ENCODE data around the gene IFFO2. TPM values are rescaled to one million over a fixed set of nuclear protein-coding genes. Genes with fewer than 3 reads are reported as not detected.

The IFFO2 gene
- total and polyA plus RNA-seq, 4 donors = 6.6 to 19.7 (median 13.5) TPM

DNA sequence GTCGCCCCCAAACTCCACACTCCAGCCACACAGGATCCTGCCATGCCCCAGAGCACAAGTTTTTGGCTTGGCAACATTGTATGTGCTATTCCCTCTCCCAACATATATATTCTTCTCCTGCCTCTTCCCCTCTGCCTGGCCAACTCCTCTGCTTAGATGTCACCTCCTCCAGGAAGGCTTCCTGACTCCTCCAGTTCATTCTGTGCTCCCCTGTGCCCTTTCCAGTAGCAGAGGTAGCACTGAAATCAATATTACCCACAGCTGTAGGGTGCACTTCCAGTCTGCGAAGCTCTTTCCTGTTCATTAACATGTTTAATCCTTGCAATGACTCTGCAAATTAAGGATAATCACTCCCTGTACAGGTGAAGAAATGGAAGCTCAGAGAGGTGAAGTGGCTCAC is 75.3 kb downstream of the IFFO2 start:
- H3K4me1 ChIP-seq (ENCODE audit: control insufficient read depth, insufficient read depth, low read length) = peaks cover 35% of the 10 kb centered on the region
- no peak for DNase-seq (ENCODE audit: low read depth in 4 of 6, low spot score in 6 of 6)
- no peaks in the 10 kb centered on the region for H3K27me3 ChIP-seq (ENCODE audit: control insufficient read depth, insufficient read depth, low read length)
- no peak overlapping the region for H3K4me3 ChIP-seq (ENCODE audit: low read depth, low read length)
- peaks cover 77% of the 10 kb centered on the region for H3K36me3 ChIP-seq (ENCODE audit: control insufficient read depth, insufficient read depth, low read length)
- WGBS (ENCODE audit: insufficient coverage) = 100% methylated on average over 1 of the region's 2 CpGs
- H3K27ac ChIP-seq (ENCODE audit: low read depth, low read length) = no peak overlapping the region
- no peaks in the 10 kb centered on the region for H3K9me3 ChIP-seq (ENCODE audit: control insufficient read depth, insufficient read depth, low read length)

DNA sequence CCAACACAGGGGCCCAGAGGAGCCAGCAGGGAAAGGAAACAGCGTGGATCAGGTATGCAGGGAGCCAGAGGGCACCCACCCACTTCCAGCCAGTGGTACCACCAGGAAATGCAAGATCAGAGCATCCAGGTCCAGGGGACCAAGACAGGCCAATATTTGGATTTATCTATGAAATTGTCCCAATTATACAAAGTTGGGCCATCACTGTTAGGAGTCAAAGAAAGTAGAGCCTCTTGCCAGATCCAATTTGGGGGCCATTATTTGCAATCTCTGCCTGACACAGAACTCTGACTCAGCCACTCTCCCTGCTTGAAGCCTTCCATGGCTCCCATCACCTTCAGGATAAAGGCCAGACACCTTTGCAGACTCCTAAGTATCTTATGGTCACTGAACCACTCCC is 75.9 kb downstream of the IFFO2 start:
- peaks cover 33% of the 10 kb centered on the region for H3K4me1 ChIP-seq (ENCODE audit: control insufficient read depth, insufficient read depth, low read length)
- H3K36me3 ChIP-seq (ENCODE audit: control insufficient read depth, insufficient read depth, low read length) = peaks cover 76% of the 10 kb centered on the region
- no peaks in the 10 kb centered on the region for H3K27me3 ChIP-seq (ENCODE audit: control insufficient read depth, insufficient read depth, low read length)
- no peak for DNase-seq (ENCODE audit: low read depth in 4 of 6, low spot score in 6 of 6)
- WGBS (ENCODE audit: insufficient coverage) = 100% methylated on average over 1 of the region's 1 CpG
- H3K4me3 ChIP-seq (ENCODE audit: low read depth, low read length) = no peak overlapping the region
- no peak overlapping the region for H3K27ac ChIP-seq (ENCODE audit: low read depth, low read length)
- H3K9me3 ChIP-seq (ENCODE audit: control insufficient read depth, insufficient read depth, low read length) = no peaks in the 10 kb centered on the region

DNA sequence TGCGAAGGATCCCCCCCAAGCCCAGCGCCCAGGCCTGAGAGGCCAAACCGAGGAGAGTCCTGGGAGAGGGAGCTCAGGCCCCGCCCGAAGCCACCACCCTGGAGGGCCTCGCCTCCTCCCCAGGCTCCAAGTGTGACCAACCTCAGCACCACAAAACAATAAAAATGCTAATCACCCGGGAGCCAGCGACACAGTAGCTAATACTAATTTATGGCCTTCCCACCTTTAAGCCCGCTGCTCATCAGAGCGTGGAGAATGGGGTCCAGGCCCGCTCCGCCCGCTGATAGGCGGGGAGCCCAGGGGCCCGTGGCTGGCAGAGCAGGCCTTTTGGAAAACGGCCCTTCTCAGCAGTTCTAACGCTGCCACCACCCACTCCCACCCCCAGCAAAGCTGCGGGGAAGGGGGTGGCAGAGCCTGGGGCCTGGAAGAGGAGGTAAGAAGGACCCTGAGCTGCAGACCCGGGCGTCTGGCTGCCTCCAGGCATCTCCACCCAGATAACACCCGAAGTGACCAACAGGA is 76.6 kb downstream of the IFFO2 start:
- Histone ChIP-seq H3K9me3 (ENCODE audit: control insufficient read depth, insufficient read depth, low read length) (no peaks in the 10 kb centered on the region), H3K4me3 (ENCODE audit: low read depth, low read length) (no peak overlapping the region), H3K4me1 (ENCODE audit: control insufficient read depth, insufficient read depth, low read length) (peaks cover 40% of the 10 kb centered on the region), H3K36me3 (ENCODE audit: control insufficient read depth, insufficient read depth, low read length) (peaks cover 77% of the 10 kb centered on the region), H3K27me3 (ENCODE audit: control insufficient read depth, insufficient read depth, low read length) (no peaks in the 10 kb centered on the region), H3K27ac (ENCODE audit: low read depth, low read length) (no peak overlapping the region)
- WGBS (ENCODE audit: insufficient coverage) = 20% methylated on average over 10 of the region's 21 CpGs
- DNase-seq (ENCODE audit: low read depth in 4 of 6, low spot score in 6 of 6) = peak in 2 of 6 donors; percentile 14 to 72

DNA sequence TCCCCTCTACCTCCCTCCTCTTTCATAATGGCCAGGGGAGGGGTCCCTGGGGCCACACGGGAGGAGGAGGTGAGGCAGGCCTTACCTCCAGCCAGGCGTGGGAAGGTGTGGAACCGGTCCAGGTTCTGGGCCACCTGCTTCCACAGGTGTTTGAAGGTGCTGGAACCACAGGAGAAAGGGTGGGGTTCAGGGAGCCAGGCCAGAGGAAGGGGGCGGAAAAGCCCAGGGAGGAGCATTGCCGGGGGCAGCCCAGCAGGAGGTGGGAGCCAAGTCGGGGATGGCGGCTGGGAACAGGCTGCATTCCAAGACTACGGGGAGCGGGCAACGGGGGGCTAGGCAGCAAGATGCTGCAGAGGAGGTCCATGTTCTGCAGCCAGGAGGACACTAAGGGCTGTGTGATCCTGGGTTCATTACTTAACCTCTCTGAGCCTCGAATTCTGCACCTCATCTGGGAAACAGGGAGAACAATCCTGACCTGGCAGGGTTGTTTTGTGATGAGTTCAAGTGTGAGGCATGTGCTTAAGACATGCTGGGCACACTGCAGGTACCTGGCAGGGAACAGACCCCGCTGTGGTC is 77.2 kb downstream of the IFFO2 start:
- H3K4me1 ChIP-seq (ENCODE audit: control insufficient read depth, insufficient read depth, low read length) = peaks cover 40% of the 10 kb centered on the region
- WGBS (ENCODE audit: insufficient coverage) = 55% methylated on average over 10 of the region's 12 CpGs

DNA sequence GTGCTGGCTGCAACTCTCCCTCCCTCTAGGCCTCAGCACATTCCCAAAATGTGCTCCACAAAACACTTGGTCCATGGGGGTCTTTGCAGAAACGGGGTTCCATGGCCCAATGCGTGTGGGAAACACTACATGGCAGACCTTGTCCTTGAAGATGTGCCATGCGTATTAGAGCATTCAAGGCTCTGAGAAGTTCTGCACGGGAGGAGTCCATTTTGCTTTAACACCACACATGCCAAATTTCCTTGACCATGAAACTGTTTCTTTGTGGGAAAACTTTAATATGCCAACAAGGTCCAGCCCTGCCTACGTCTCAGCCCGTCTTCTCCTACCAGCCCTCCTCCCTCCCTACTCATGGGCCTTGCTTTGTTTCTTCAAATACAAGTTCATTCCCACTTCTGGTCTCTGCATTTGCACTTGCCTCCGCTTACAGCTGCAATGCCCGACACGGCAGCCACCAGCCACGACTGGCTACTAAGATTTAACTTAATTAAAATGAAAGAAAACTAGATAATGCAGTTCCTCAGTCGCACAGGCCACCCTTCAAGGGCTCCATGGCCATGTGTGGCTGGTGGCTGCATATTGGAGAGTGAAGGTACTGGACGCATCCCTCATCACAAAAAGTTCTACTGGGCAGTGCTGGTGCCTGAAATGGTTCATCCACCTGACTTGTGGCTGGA is 77.8 kb downstream of the IFFO2 start:
- peaks cover 34% of the 10 kb centered on the region for H3K4me1 ChIP-seq (ENCODE audit: control insufficient read depth, insufficient read depth, low read length)
- WGBS (ENCODE audit: insufficient coverage) = 49% methylated on average over 6 of the region's 12 CpGs
- no peak for DNase-seq (ENCODE audit: low read depth in 4 of 6, low spot score in 6 of 6)
- H3K36me3 ChIP-seq (ENCODE audit: control insufficient read depth, insufficient read depth, low read length) = peaks cover 84% of the 10 kb centered on the region
- H3K9me3 ChIP-seq (ENCODE audit: control insufficient read depth, insufficient read depth, low read length) = no peaks in the 10 kb centered on the region
- H3K27me3 ChIP-seq (ENCODE audit: control insufficient read depth, insufficient read depth, low read length) = no peaks in the 10 kb centered on the region
- no peak overlapping the region for H3K27ac ChIP-seq (ENCODE audit: low read depth, low read length)
- no peak overlapping the region for H3K4me3 ChIP-seq (ENCODE audit: low read depth, low read length)

More for the DNA sequence above, 77.2 kb downstream of the IFFO2 start:
- H3K36me3 ChIP-seq (ENCODE audit: control insufficient read depth, insufficient read depth, low read length) = peaks cover 79% of the 10 kb centered on the region
- no peak overlapping the region for H3K27ac ChIP-seq (ENCODE audit: low read depth, low read length)
- no peaks in the 10 kb centered on the region for H3K9me3 ChIP-seq (ENCODE audit: control insufficient read depth, insufficient read depth, low read length)
- no peak overlapping the region for H3K4me3 ChIP-seq (ENCODE audit: low read depth, low read length)
- H3K27me3 ChIP-seq (ENCODE audit: control insufficient read depth, insufficient read depth, low read length) = no peaks in the 10 kb centered on the region
- DNase-seq (ENCODE audit: low read depth in 4 of 6, low spot score in 6 of 6) = no peak

DNA sequence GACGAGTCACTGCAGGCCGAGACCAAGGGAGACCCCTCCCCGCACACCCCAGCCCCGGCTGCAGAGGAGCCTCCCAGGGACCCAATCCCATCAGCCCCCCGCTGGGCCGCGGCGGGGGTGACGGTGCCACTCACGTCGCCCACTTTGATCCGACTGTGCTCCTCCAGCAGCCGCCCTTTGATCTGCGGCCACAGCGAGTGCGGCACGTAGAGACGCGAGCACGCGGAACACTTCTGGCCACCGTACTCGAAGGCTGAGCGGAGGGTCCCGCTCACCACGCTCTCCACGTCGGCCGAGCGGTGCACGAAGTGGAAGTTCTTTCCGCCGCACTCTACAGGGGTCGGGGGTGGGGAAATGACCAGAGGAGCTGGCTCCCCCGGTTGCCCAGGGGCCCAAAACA is 79.2 kb downstream of the IFFO2 start:
- DNase-seq (ENCODE audit: low read depth in 4 of 6, low spot score in 6 of 6) = no peak
- no peaks in the 10 kb centered on the region for H3K27me3 ChIP-seq (ENCODE audit: control insufficient read depth, insufficient read depth, low read length)
- peaks cover 26% of the 10 kb centered on the region for H3K4me1 ChIP-seq (ENCODE audit: control insufficient read depth, insufficient read depth, low read length)
- no peaks in the 10 kb centered on the region for H3K9me3 ChIP-seq (ENCODE audit: control insufficient read depth, insufficient read depth, low read length)
- H3K4me3 ChIP-seq (ENCODE audit: low read depth, low read length) = no peak overlapping the region
- peaks cover 81% of the 10 kb centered on the region for H3K36me3 ChIP-seq (ENCODE audit: control insufficient read depth, insufficient read depth, low read length)
- WGBS (ENCODE audit: insufficient coverage) = 84% methylated on average over 33 of the region's 35 CpGs
- no peak overlapping the region for H3K27ac ChIP-seq (ENCODE audit: low read depth, low read length)

DNA sequence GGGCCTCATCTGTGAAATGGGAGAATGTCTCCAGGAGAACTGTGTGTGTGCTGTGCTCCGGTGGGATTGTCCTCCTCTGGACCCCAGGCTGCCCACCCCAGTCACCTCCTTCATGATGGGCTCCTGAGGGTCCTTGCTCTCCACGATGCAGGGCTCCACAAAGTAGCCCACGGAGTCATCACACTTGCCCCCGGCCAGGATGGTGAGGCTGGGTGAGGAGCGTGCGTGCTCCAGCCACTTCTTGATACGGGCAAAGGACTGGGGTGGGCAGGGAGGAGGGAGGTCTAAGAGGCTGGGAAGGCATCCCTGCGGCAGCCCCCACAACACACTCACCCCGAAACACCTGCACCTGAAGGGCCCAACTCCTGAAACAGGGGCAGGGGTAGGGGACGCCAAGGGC is 80.3 kb downstream of the IFFO2 start:
- H3K9me3 ChIP-seq (ENCODE audit: control insufficient read depth, insufficient read depth, low read length) = no peaks in the 10 kb centered on the region
- no peak overlapping the region for H3K27ac ChIP-seq (ENCODE audit: low read depth, low read length)
- peaks cover 80% of the 10 kb centered on the region for H3K36me3 ChIP-seq (ENCODE audit: control insufficient read depth, insufficient read depth, low read length)
- H3K4me3 ChIP-seq (ENCODE audit: low read depth, low read length) = no peak overlapping the region
- H3K27me3 ChIP-seq (ENCODE audit: control insufficient read depth, insufficient read depth, low read length) = no peaks in the 10 kb centered on the region
- no peak for DNase-seq (ENCODE audit: low read depth in 4 of 6, low spot score in 6 of 6)
- H3K4me1 ChIP-seq (ENCODE audit: control insufficient read depth, insufficient read depth, low read length) = peaks cover 19% of the 10 kb centered on the region
- WGBS (ENCODE audit: insufficient coverage) = 81% methylated on average over 6 of the region's 10 CpGs

DNA sequence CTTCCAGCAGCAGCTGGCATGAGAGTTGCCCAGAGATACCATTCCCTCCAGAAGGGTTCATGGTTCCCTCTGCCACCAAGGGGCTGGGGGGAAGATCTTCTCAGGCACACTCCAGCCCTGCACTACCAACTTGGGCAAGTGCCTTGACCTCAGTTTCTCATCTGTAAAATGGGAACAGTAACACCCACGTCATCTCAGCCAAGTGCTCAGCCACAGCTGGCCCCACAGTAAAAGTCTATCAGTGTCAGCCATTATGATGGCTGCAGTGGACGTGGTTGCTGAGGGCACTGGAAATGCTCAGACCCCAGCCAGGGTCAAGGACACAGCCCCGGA is 80.7 kb downstream of the IFFO2 start:
- peaks cover 19% of the 10 kb centered on the region for H3K4me1 ChIP-seq (ENCODE audit: control insufficient read depth, insufficient read depth, low read length)
- H3K27ac ChIP-seq (ENCODE audit: low read depth, low read length) = no peak overlapping the region
- 92% methylated on average over 3 of the region's 3 CpGs for WGBS (ENCODE audit: insufficient coverage)
- peaks cover 76% of the 10 kb centered on the region for H3K36me3 ChIP-seq (ENCODE audit: control insufficient read depth, insufficient read depth, low read length)
- no peaks in the 10 kb centered on the region for H3K9me3 ChIP-seq (ENCODE audit: control insufficient read depth, insufficient read depth, low read length)
- H3K27me3 ChIP-seq (ENCODE audit: control insufficient read depth, insufficient read depth, low read length) = no peaks in the 10 kb centered on the region
- no peak for DNase-seq (ENCODE audit: low read depth in 4 of 6, low spot score in 6 of 6)
- no peak overlapping the region for H3K4me3 ChIP-seq (ENCODE audit: low read depth, low read length)

DNA sequence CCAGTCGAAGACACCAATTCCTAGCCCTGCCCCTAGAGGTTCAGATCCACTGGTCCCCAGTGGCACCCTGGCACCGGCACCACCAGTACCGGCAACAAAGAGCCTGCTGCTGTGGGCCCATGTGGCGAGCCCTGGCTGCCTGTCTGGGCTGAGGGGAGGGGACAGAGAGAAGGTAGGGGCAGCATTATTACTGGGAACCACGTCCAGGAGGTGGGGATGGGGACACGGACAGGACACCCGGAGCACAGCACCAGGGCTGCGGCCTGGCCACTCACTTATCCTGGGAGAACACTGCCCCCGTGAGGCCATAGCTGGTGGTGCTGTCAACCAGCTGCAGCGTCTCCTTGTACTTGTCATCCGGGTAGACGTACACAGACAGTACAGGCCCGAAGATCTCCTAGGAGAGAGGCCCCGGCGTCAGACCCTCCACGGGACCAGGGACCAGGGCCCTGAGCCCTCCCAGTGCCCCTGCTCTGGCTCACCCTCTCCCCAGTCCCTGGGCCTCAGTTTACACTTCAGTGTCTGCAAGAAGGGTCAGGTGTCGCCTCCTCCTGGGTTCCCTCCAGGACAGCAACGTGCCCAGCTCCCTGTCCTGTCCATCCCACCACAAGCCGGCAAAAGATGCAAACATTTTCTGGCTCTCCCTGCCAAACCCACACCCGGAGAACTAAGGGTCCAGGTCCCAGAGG is 81.2 kb downstream of the IFFO2 start:
- no peak overlapping the region for H3K27ac ChIP-seq (ENCODE audit: low read depth, low read length)
- WGBS (ENCODE audit: insufficient coverage) = 33% methylated on average over 20 of the region's 20 CpGs
- no peaks in the 10 kb centered on the region for H3K27me3 ChIP-seq (ENCODE audit: control insufficient read depth, insufficient read depth, low read length)
- peaks cover 73% of the 10 kb centered on the region for H3K36me3 ChIP-seq (ENCODE audit: control insufficient read depth, insufficient read depth, low read length)
- H3K4me1 ChIP-seq (ENCODE audit: control insufficient read depth, insufficient read depth, low read length) = peaks cover 16% of the 10 kb centered on the region
- H3K4me3 ChIP-seq (ENCODE audit: low read depth, low read length) = no peak overlapping the region
- H3K9me3 ChIP-seq (ENCODE audit: control insufficient read depth, insufficient read depth, low read length) = no peaks in the 10 kb centered on the region
- DNase-seq (ENCODE audit: low read depth in 4 of 6, low spot score in 6 of 6) = peak; percentile 46 to 91 (median 64)
